SU-DHL-6 (cell line): Measurements from ENCODE around the gene KCNQ1OT1.
"Not testable (repeated sequence)": the region's sequence is repeated elsewhere in the genome, so short reads cannot be mapped to it uniquely, and the experiment has no call there.

Experiments
- CTCF ChIP-seq: fragments of 200-600 bp; sonication (generic); IDR thresholded peaks from one replicate; pipeline ENCODE4 v1.5.1; 2017; ENCODE audit warnings: antibody characterized with exemption, mild to moderate bottlenecking, low read length, moderate library complexity; ENCODE audit not compliant: insufficient read depth, poor library complexity, severe bottlenecking
- EZH2phosphoT487 ChIP-seq: fragments of 200-600 bp; sonication (generic), shearing (Covaris generic); conservative IDR thresholded peaks from 2 replicates; pipeline ENCODE4 v1.6.1; 2018; ENCODE audit warnings: mild to moderate bottlenecking, antibody characterized with exemption, low read length, moderate library complexity, mixed read lengths

- TF ChIP-seq EZH2phosphoT487, CTCF: not testable (repeated sequence)
These were observed 60.0 kb downstream of the KCNQ1OT1 start for GRCh38 chr11:2639763-2640162.
